ENCODE results near the gene EYS. TPM values are rescaled to one million over a fixed set of nuclear protein-coding genes. Genes with fewer than 3 reads are reported as not detected.
"Not testable (repeated sequence)": the region's sequence is repeated elsewhere in the genome, so short reads cannot be mapped to it uniquely, and the experiment has no call there.

Gene EYS
- total RNA-seq, 1 donor from 2014 or later = 0.06 TPM

- peak; percentile 51 for DNase-seq (ENCODE audit: low read depth)
- TF ChIP-seq, protein P1, sequence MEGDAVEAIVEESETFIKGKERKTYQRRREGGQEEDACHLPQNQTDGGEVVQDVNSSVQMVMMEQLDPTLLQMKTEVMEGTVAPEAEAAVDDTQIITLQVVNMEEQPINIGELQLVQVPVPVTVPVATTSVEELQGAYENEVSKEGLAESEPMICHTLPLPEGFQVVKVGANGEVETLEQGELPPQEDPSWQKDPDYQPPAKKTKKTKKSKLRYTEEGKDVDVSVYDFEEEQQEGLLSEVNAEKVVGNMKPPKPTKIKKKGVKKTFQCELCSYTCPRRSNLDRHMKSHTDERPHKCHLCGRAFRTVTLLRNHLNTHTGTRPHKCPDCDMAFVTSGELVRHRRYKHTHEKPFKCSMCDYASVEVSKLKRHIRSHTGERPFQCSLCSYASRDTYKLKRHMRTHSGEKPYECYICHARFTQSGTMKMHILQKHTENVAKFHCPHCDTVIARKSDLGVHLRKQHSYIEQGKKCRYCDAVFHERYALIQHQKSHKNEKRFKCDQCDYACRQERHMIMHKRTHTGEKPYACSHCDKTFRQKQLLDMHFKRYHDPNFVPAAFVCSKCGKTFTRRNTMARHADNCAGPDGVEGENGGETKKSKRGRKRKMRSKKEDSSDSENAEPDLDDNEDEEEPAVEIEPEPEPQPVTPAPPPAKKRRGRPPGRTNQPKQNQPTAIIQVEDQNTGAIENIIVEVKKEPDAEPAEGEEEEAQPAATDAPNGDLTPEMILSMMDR (conservative IDR thresholded peaks at IDR 0.05; ENCODE audit: low read depth, low read length) = no peak
- H3K4me3 ChIP-seq (ENCODE audit: low read depth, low read length) = no peak overlapping the region
These were observed 1902.6 kb downstream of the EYS start for GRCh38 chr6:63804381-63804956.

- TF ChIP-seq, protein P1 (conservative IDR thresholded peaks at IDR 0.05; ENCODE audit: low read depth, low read length) = no peak
- no peak for DNase-seq (ENCODE audit: low read depth)
- H3K4me3 ChIP-seq (ENCODE audit: low read depth, low read length) = no peak overlapping the region
These were observed 1903.7 kb downstream of the EYS start for GRCh38 chr6:63803371-63803770.

DNA sequence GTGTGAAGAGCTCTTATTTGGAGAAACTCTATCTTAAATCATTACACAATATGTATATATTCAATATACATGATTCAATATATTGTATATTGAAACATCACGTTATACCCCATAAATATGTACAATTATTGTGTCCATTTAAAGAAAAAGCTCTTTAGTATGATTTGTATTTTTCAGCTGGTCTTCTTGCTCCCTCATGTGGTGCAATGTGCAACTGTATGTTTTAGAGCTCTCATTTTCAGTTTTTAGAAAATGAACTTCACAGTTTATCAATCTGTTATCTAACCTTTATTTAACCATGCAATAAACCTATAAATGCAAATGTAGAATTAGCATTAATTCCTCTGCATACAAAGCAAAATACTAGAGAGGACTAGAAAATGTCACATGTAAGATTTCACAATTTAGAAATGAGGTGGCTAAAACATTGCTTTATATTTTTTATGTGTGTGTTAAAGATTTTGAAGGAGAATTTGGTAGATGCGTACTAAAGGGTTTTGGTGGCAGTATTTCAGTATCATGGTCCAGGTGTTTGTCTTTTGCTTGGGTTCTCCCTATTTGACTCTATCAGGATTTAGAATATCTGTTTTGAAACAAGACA lies 1904.3 kb downstream of the EYS start:
- H3K4me3 ChIP-seq (ENCODE audit: low read depth, low read length) = no peak overlapping the region
- TF ChIP-seq, protein P1 (conservative IDR thresholded peaks at IDR 0.05; ENCODE audit: low read depth, low read length) = peak; percentile 77
- no peak for DNase-seq (ENCODE audit: low read depth)

DNA sequence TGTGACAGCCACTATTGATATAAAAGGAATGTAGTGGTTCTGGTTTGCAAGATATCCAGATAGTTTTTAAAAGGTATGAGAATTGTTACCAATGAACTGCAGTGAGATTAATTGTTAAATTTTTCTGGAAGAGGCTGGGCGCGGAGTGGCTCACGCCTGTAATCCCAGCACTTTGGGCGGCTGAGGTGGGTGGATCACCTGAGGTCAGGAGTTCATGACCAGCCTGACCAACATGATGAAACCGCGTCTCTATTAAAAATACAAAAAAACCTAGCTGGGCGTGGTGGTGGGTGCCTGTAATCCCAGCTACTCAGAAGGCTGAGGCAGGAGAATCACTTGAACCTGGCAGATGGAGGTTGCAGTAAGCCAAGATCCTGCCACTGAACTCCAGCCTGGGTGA lies 1906.6 kb downstream of the EYS start:
- DNase-seq (ENCODE audit: low read depth); H3K4me3 ChIP-seq (ENCODE audit: low read depth, low read length): not testable (repeated sequence)

DNA sequence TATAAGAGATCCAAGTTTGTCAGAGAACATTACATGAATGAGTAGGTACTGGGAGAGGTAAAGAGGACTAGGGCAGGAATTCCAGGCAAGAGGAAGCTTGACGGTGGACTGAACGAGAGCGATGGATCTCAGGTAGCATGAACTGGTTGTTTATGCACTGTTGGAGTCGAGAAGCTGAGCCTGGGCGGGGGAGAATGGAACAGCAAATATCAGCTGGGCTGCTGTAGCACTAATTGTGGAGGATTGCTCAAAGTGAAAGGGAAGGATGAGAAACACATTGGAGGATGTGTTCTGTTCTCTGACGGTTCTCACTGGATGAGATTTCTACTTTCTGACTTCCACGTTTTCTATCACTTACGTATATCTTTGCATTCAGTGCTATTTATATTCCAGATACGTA lies 1907.2 kb downstream of the EYS start:
- TF ChIP-seq, protein P1 (conservative IDR thresholded peaks at IDR 0.05; ENCODE audit: low read depth, low read length) = no peak
- no peak for DNase-seq (ENCODE audit: low read depth)
- no peak overlapping the region for H3K4me3 ChIP-seq (ENCODE audit: low read depth, low read length)

GRCh38 chr6:63799313-63799712 lies 1907.7 kb downstream of the EYS start:
- DNase-seq (ENCODE audit: low read depth) = no peak
- H3K4me3 ChIP-seq (ENCODE audit: low read depth, low read length) = no peak overlapping the region
- TF ChIP-seq, protein P1 (conservative IDR thresholded peaks at IDR 0.05; ENCODE audit: low read depth, low read length) = no peak

DNA sequence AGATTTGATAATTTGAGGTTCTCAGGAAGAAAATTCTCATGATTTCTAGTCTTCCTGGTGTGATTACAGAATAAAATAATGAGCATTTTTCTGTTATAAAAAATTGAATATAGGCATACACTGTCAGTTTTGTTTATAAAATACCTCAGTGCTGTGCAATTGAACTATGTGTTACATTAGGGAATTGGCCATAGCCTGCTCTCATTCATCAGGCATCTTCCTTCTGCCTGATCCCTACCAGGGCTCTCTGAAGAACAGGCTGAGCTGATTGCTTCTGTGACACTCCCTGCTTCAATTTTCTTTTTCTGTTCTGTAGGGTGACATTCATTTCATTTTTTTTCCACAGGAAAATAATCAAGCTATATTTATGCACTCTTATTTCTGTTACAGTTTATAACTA lies 1908.6 kb downstream of the EYS start:
- no peak overlapping the region for H3K4me3 ChIP-seq (ENCODE audit: low read depth, low read length)
- no peak for DNase-seq (ENCODE audit: low read depth)
- TF ChIP-seq, protein P1 (conservative IDR thresholded peaks at IDR 0.05; ENCODE audit: low read depth, low read length) = no peak

Data from epithelial cell of proximal tubule (primary cell).